CD4-positive, alpha-beta T cell (primary cell): ENCODE measurements around the gene COX15. TPM values are rescaled to one million over a fixed set of nuclear protein-coding genes. Genes with fewer than 3 reads are reported as not detected.

Source experiments
- ATAC-seq: fragments of 200-7000 bp; cut with Tn5 transposase; one replicate; pipeline ENCODE4 v1.10.0; 2022; ENCODE audit warnings: mild to moderate bottlenecking; ENCODE audit not compliant: poor library complexity
- CTCF ChIA-PET: fragments of 350-600 bp; sonication (Branson Sonifier 250); formaldehyde crosslinking; loops from one replicate; lab custom pipeline; 2021; ENCODE audit warnings: antibody characterized with exemption, inconsistent platforms; lab: Charles Lee
- POLR2A ChIA-PET: fragments of 350-600 bp; sonication (Branson Sonifier 250); formaldehyde crosslinking; loops from one replicate; lab custom pipeline; 2021; ENCODE audit warnings: antibody characterized with exemption, inconsistent platforms; lab: Charles Lee
- DNase-seq, 14 experiments: peaks; one replicate each; pipeline ENCODE4 v3.0.0-alpha.2; 2013 to 2020; ENCODE audit warnings: mixed read lengths in 2 of 14
- H3K27ac ChIP-seq, 2 donors: one replicate each; pipeline versions ENCODE4 v1.5.1 to v1.7.0; 2013; ENCODE audit warnings: low read length in 2 of 2, low read depth in 1 of 2, mild to moderate bottlenecking in 1 of 2
- H3K27me3 ChIP-seq, 2 experiments: 1 replicate in 1 of 2; 2 replicates in 1 of 2; pipeline versions ENCODE4 v1.6.1 to v1.7.0; 2013; ENCODE audit warnings: low read length in 2 of 2, control low read depth in 1 of 2, mild to moderate bottlenecking in 1 of 2, moderate library complexity in 1 of 2; ENCODE audit not compliant: insufficient read depth in 2 of 2, control insufficient read depth in 1 of 2
- H3K36me3 ChIP-seq: one replicate; pipeline ENCODE4 v1.6.1; 2013; ENCODE audit warnings: low read length, control low read depth; ENCODE audit not compliant: insufficient read depth
- H3K4me1 ChIP-seq: one replicate; pipeline ENCODE4 v1.6.1; 2013; ENCODE audit warnings: low read length, control low read depth; ENCODE audit not compliant: insufficient read depth
- H3K4me3 ChIP-seq: one replicate; pipeline ENCODE4 v1.5.1; 2013; ENCODE audit warnings: mild to moderate bottlenecking, low read length, moderate library complexity
- H3K9me3 ChIP-seq, 2 experiments: 1 replicate in 1 of 2; 2 replicates in 1 of 2; pipeline versions ENCODE4 v1.6.1 to v1.7.0; 2013; ENCODE audit warnings: low read length in 2 of 2, mild to moderate bottlenecking in 2 of 2, control low read depth in 1 of 2, moderate library complexity in 1 of 2; ENCODE audit not compliant: control insufficient read depth in 1 of 2, insufficient read depth in 1 of 2
- H3K27ac Mint-ChIP-seq: one replicate; pipeline ENCODE4 v1.8.0; 2020; ENCODE audit warnings: mixed read lengths
- H3K27me3 Mint-ChIP-seq: one replicate; pipeline ENCODE4 v1.8.0; 2021; ENCODE audit warnings: mixed read lengths
- H3K36me3 Mint-ChIP-seq: one replicate; pipeline ENCODE4 v1.8.0; 2021; ENCODE audit warnings: low read depth, mixed read lengths
- H3K4me1 Mint-ChIP-seq: one replicate; pipeline ENCODE4 v1.8.0; 2021; ENCODE audit warnings: low read depth, mixed read lengths
- H3K4me3 Mint-ChIP-seq: one replicate; pipeline ENCODE4 v1.8.0; 2020; ENCODE audit warnings: mild to moderate bottlenecking, mixed read lengths
- H3K9me3 Mint-ChIP-seq: one replicate; pipeline ENCODE4 v1.8.0; 2020; ENCODE audit warnings: mixed read lengths
- CTCF ChIP-seq: fragments of 200-600 bp; IDR thresholded peaks from one replicate; pipeline ENCODE4 v1.8.0; 2022; ENCODE audit warnings: antibody characterized with exemption, mild to moderate bottlenecking
- intact Hi-C, 2 experiments: fragments of 100-400 bp; cut with DNase I in 1 of 2; cut with micrococcal nuclease in 1 of 2; formaldehyde crosslinking; loops; one replicate each; pipeline versions ENCODE4 v1.15.1 to v1.9.0; 2023 to 2025; cut with DNase I, micrococcal nuclease
- total RNA-seq, 174 experiments: library from RNA in 2 of 174; stranded (reverse) in 2 of 174; gene quantifications; one replicate each; pipeline ENCODE4 v1.2.3 and lab custom pipeline; 2021 to 2026

The COX15 gene
- total RNA-seq, 2 experiments from 2014 or later = 7.7 to 7.9 TPM

DNA sequence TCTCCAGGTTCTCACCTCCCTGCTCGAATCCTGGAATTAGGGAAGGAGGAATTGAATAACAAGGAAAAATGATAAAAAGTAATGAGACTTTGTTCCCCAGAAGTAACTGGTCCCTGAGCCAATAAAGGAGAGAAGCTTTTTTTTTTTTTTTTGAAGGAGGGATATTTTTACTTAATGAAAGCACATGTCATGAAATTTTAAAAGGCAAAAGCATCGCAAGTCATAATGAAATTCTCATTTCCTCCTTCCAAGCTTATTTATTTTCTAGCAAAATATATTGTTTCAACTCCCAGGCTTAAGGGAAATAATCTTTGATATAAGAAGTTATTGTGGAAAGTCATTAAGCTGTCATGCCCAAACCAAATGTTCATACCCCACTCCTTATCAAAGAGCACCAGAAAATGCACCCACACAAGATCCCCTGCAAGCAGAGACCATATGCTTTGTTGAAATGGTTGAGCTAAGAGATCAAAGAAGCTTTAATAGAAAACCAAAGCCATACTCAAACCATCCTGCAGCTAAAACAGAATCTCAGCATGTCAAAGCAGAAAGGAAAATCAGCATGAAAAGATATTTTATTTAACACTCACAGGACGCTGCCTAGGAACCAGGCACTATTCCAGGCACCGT lies 33.9 kb upstream of the COX15 start:
- H3K27ac Mint-ChIP-seq = no peak overlapping the region

GRCh38 chr10:99761365-99761764 lies 29.4 kb upstream of the COX15 start:
- peaks cover 3% of the 10 kb centered on the region for H3K9me3 Mint-ChIP-seq
- intact Hi-C loops = no loop called here
- TF ChIP-seq CTCF = no peak
- H3K4me3 Mint-ChIP-seq = no peak overlapping the region
- POLR2A ChIA-PET = no interaction called here
- Histone ChIP-seq H3K4me1 (no peaks in the 10 kb centered on the region), H3K9me3 (peaks cover 0 to 9% of the 10 kb centered on the region in 2 experiments), H3K27me3 (no peaks in the 10 kb centered on the region), H3K27ac (no peak overlapping the region), H3K36me3 (peaks cover 39% of the 10 kb centered on the region), H3K4me3 (no peak overlapping the region)
- no peak for DNase-seq
- peaks cover 70% of the 10 kb centered on the region for H3K36me3 Mint-ChIP-seq
- no peak overlapping the region for H3K27ac Mint-ChIP-seq
- H3K27me3 Mint-ChIP-seq = no peaks in the 10 kb centered on the region
- CTCF ChIA-PET = no interaction called here
- H3K4me1 Mint-ChIP-seq = no peaks in the 10 kb centered on the region
- ATAC-seq = no peak

More for the DNA sequence above, 33.9 kb upstream of the COX15 start:
- peaks cover 0 to 5% of the 10 kb centered on the region in 2 experiments for H3K9me3 ChIP-seq
- no peak overlapping the region for H3K4me3 Mint-ChIP-seq
- no peaks in the 10 kb centered on the region for H3K27me3 Mint-ChIP-seq
- intact Hi-C loops = no loop called here
- H3K36me3 ChIP-seq = peaks cover 2% of the 10 kb centered on the region
- no peak for DNase-seq
- H3K4me3 ChIP-seq = no peak overlapping the region
- H3K9me3 Mint-ChIP-seq = peaks cover 5% of the 10 kb centered on the region
- no peaks in the 10 kb centered on the region for H3K4me1 ChIP-seq
- no peak for ATAC-seq
- H3K27ac ChIP-seq = no peak overlapping the region
- peaks cover 34% of the 10 kb centered on the region for H3K36me3 Mint-ChIP-seq
- H3K4me1 Mint-ChIP-seq = no peaks in the 10 kb centered on the region
- H3K27me3 ChIP-seq = no peaks in the 10 kb centered on the region
- ChIA-PET POLR2A (interaction anchor here (0.5 kb wide), 1 partner anchor 107 kb away, joined by 3 read pairs; the partner anchor contains the start of gene ENTPD7), CTCF (no interaction called here)
- TF ChIP-seq CTCF = no peak

DNA sequence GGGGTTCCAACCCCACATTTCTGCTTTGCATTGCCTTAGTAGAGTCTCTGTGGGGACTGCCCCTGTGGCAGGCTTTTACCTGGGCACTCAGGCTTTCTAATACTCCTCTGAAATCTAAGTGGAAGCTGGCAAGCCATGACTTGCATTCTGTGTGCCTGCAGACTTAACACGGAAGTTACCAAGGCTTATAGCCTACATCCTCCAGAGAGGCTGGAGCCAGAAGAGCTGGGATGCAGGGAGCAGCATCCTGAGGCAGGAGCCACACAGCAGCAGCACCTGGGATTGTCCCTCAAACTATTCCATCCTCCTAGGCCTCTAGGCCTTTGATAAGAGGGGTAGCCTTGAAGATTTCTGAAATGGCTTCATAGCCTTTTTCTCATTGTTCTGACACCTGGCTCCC lies 28.4 kb upstream of the COX15 start:
- Histone ChIP-seq H3K27me3 (no peaks in the 10 kb centered on the region), H3K4me1 (no peaks in the 10 kb centered on the region), H3K4me3 (no peak overlapping the region), H3K36me3 (peaks cover 50% of the 10 kb centered on the region), H3K9me3 (peaks cover 0 to 9% of the 10 kb centered on the region in 2 experiments), H3K27ac (no peak overlapping the region)
- Mint-ChIP-seq H3K4me3 (no peak overlapping the region), H3K27me3 (no peaks in the 10 kb centered on the region), H3K9me3 (peaks cover 3% of the 10 kb centered on the region), H3K4me1 (no peaks in the 10 kb centered on the region), H3K36me3 (peaks cover 80% of the 10 kb centered on the region), H3K27ac (no peak overlapping the region)
- ATAC-seq = no peak
- CTCF ChIA-PET = no interaction called here
- intact Hi-C loops = no loop called here
- no peak for TF ChIP-seq CTCF
- POLR2A ChIA-PET = interaction anchor here (0.6 kb wide), 1 partner anchor 23 kb away, joined by 3 read pairs; no protein-coding TSS in a partner anchor
- no peak for DNase-seq
